ENCODE results near the gene DCTPP1. TPM values are rescaled to one million over a fixed set of nuclear protein-coding genes. Genes with fewer than 3 reads are reported as not detected.
A peak's percentile ranks its signal among the peaks of the same experiment; 100 is the strongest.
"Not testable (repeated sequence)": the region's sequence is repeated elsewhere in the genome, so short reads cannot be mapped to it uniquely, and the experiment has no call there.

The DCTPP1 gene
- total RNA-seq, 1 experiment from 2014 or later = 11.9 TPM

GRCh38 chr16:30397776-30398660 lies 31.8 kb downstream of the DCTPP1 start:
- in situ Hi-C loops (cut with HindIII; ENCODE audit: low pct_unique_long_range_greater_than_20kb, low sequenced_read_pairs) = no loop called here
- DNase-seq (ENCODE audit: low read depth, low spot score) = no peak

DNA sequence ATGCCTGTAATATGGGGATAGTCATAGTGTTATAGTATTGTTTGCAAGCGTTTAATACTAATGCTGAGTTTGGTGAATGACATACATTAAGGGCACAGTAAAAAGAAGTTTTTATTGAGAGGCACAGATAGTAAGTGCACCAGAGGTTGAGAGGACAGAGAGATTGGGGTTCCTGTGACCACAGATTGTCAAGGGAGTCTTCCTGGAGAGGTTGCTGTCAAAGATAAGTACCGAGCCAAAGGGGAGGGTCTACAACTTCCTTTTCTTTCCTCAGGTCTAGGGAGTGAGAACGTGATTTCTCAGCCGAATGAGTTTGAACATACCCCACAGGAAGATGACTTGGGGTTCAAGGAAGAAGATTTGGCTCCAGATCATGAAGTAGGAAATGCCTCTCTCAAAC lies 32.8 kb downstream of the DCTPP1 start:
- DNase-seq (ENCODE audit: low read depth, low spot score) = no peak

DNA sequence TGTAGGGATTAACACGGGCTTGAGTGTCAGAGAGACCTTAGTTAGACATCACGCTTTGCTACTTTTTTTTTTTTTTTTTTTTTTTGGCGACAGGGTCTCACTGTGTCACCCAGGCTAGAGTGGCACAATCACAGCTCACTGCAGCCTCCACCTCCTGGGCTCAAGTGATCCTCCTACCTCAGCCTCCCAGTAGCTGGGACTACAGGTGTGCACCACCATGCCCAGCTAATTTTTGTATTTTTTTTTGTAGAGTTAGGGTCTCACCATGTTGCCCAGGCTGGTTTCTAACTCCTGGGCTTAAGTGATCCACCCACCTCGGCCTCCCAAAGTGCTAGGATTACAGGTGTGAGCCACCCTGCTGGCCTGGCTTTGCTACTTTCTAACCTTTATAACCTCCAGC lies 33.2 kb downstream of the DCTPP1 start:
- in situ Hi-C loops (cut with HindIII; ENCODE audit: low pct_unique_long_range_greater_than_20kb, low sequenced_read_pairs); DNase-seq (ENCODE audit: low read depth, low spot score): not testable (repeated sequence)

More for the DNA sequence above, 32.8 kb downstream of the DCTPP1 start:
- in situ Hi-C loops (cut with HindIII; ENCODE audit: low pct_unique_long_range_greater_than_20kb, low sequenced_read_pairs) = no loop called here

GRCh38 chr16:30395992-30396585 lies 33.7 kb downstream of the DCTPP1 start:
- no peak for DNase-seq (ENCODE audit: low read depth, low spot score)
- in situ Hi-C loops (cut with HindIII; ENCODE audit: low pct_unique_long_range_greater_than_20kb, low sequenced_read_pairs) = no loop called here

GRCh38 chr16:30395155-30395991 lies 34.5 kb downstream of the DCTPP1 start, which contains the start of gene ZNF48:
Gene ZNF48 (plus strand): TSS chr16:30395420. CDS start chr16:30395795, 375 bp downstream.
- in situ Hi-C loops (cut with HindIII; ENCODE audit: low pct_unique_long_range_greater_than_20kb, low sequenced_read_pairs) = no loop called here
- peak; percentile 28 for DNase-seq (ENCODE audit: low read depth, low spot score)

DNA sequence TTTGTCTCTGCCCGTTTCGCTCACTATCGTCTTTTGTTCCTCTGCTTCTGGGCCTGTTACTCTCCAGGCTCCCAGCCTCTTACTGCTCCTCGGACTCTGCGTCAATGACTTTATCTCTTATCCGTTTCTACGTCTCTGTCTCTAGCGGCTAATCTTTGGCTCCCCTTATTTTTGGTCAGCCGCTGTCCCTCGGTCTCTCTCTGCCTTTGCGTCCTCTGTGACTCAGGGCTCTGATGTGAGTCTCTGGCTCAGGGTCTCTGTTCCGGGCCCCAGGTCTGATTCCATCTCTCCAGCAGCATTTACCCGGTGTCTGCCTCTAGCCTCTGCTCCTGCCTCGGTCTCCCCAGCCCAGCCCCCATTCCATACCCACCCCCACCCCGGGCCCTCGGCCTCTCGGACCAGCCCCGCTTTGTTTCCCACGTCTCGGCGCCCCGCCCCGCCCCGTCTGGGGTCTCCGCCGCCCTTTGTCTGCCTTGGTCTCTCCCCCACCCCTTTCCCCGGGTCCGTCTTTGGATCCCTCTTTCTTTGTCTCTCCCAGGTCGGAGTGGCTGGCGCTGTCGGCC lies 35.2 kb downstream of the DCTPP1 start:
- in situ Hi-C loops (cut with HindIII; ENCODE audit: low pct_unique_long_range_greater_than_20kb, low sequenced_read_pairs) = no loop called here
- no peak for DNase-seq (ENCODE audit: low read depth, low spot score)

DNA sequence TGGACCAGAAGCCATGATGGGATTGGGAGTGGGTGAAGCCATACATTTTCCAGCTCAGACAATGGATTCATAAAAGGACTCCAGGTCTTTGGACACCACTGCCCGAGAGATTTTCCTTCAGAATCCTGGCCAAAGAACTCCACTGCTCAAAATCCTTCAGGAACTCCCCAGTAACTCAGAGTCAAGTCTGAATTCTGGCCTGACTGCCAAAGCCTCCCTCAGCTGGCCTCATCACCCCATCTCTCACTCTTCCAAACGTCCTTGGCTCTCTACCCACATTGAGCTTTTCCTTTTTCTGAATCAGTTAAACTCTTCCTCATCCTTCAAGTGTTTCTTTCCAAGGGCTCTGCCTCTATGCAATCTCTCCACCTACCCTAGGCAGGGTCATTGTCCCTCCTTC lies 46.3 kb downstream of the DCTPP1 start:
- DNase-seq (ENCODE audit: low read depth, low spot score) = no peak
- in situ Hi-C loops (cut with HindIII; ENCODE audit: low pct_unique_long_range_greater_than_20kb, low sequenced_read_pairs) = no loop called here

GRCh38 chr16:30382111-30382881 lies 47.5 kb downstream of the DCTPP1 start, which contains the start of gene SEPTIN1:
Gene SEPTIN1 (minus strand): TSS chr16:30382561. CDS start chr16:30382542, 19 bp downstream.
- in situ Hi-C loops (cut with HindIII; ENCODE audit: low pct_unique_long_range_greater_than_20kb, low sequenced_read_pairs) = no loop called here

GRCh38 chr16:30381291-30382041 lies 48.4 kb downstream of the DCTPP1 start:
- DNase-seq (ENCODE audit: low read depth, low spot score) = no peak
- in situ Hi-C loops (cut with HindIII; ENCODE audit: low pct_unique_long_range_greater_than_20kb, low sequenced_read_pairs) = no loop called here

More at GRCh38 chr16:30382111-30382881, 47.5 kb downstream of the DCTPP1 start, which contains the start of gene SEPTIN1:
- no peak for DNase-seq (ENCODE audit: low read depth, low spot score)

GRCh38 chr16:30380803-30381208 lies 49.0 kb downstream of the DCTPP1 start:
- no peak for DNase-seq (ENCODE audit: low read depth, low spot score)
- in situ Hi-C loops (cut with HindIII; ENCODE audit: low pct_unique_long_range_greater_than_20kb, low sequenced_read_pairs) = no loop called here

DNA sequence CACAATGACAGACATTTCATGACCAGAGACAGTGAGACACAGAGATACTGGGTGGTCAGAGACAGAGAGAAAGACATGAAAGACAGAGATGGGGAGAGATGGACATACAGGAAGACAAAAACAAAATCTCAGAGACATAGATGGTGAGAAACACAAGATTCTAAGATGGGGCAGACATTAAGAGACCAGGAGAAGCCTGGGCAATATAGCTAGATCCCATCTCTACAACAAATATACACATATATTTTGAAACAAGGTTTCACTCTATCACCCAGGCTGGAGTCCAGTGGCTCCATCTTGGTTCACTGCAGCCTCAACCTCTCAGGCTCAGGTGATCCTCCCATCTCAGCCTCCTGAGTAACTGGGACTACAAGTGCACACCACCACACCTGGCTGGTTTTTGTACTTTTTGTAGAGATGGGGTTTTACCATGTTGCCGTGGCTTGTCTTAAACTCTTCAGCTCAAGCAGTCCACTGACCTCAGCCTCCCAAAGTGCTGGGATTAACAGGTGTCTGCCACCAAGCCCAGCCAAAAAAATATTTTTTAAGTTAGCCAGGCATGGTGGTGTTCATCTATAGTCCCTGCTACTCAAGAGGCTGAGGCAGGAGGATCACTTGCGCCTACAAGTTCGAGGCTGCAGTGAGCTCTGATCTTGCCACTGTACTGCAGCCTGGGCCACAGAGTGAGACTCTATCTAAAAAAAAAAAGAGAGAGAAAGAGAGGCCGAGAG lies 49.6 kb downstream of the DCTPP1 start:
- DNase-seq (ENCODE audit: low read depth, low spot score) = no peak
- in situ Hi-C loops (cut with HindIII; ENCODE audit: low pct_unique_long_range_greater_than_20kb, low sequenced_read_pairs) = no loop called here

DNA sequence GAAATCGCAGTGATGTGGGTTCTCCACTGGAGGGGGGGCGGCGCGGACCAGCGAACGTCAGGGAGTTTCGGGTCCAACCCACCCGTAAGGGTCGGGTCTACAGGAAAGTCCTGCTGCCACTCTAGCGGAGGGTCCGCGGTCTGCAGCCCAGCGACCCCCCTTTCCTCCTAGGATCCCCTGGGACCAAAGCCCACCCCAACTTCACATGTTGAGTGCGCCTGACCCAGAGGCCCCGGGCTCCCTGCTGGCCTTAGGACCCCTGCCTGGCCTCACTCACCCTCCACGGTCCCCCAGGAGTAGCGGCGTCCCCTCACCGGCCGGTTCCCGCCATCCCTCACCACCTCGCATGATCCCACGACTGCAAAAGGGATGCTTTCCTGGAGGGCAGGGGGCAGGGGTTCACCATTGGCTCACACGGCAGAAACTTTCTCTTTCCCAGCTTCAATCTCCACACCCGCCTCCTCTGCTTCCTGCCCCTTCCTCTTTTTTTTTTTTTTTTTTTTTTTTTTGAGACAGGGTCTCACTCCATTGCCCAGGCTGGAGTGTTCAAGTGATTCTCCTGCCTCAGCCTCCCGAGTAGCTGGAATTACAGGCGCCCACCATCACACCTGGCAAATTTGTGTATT lies 50.6 kb downstream of the DCTPP1 start:
- DNase-seq (ENCODE audit: low read depth, low spot score) = no peak
- in situ Hi-C loops (cut with HindIII; ENCODE audit: low pct_unique_long_range_greater_than_20kb, low sequenced_read_pairs) = no loop called here

- DNase-seq (ENCODE audit: low read depth, low spot score) = peak; percentile 95
- in situ Hi-C loops (cut with HindIII; ENCODE audit: low pct_unique_long_range_greater_than_20kb, low sequenced_read_pairs) = no loop called here
Observed at GRCh38 chr16:30378236-30379157, 51.3 kb downstream of the DCTPP1 start.

- DNase-seq (ENCODE audit: low read depth, low spot score) = peak; percentile 80
- in situ Hi-C loops (cut with HindIII; ENCODE audit: low pct_unique_long_range_greater_than_20kb, low sequenced_read_pairs) = no loop called here
Observed at GRCh38 chr16:30377812-30378235, 52.0 kb downstream of the DCTPP1 start.
